Activated CD8-positive, alpha-beta memory T cell treated with anti-CD3 and anti-CD28 coated beads, Interleukin-2, amount 50 U/mL, for 48 hours (primary cell): ENCODE measurements around the gene FXN.

Experiments
- DNase-seq: peaks from one replicate; pipeline ENCODE4 v3.0.0-alpha.2; 2020

The FXN gene

DNA sequence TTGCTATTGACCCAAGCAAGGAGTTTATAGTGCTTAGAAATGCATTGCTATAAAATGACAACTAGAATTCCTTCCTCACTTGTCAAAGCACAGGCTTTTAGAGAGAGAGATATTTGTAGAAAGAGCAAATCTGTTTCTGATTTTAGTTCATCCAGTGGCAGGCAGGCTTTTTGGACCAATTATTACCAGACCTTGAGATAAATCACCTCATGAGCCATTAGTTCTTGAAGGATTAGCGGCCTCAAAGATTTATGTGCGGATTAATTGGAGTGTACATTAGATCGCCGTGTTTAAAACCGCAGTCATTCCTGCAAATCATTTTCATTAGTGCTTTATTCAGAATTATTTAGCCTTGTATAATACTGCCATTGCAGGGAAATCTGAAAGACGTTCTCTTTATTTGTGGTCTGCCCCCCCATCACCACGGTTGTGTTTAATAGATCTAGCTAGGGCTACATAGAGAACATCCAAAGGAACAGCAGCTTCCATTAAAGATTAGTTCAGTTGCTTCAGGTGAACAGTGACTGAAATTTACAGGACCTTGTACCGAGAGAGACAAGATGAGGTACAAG, 109.7 kb downstream of the FXN start:
- no peak for DNase-seq

DNA sequence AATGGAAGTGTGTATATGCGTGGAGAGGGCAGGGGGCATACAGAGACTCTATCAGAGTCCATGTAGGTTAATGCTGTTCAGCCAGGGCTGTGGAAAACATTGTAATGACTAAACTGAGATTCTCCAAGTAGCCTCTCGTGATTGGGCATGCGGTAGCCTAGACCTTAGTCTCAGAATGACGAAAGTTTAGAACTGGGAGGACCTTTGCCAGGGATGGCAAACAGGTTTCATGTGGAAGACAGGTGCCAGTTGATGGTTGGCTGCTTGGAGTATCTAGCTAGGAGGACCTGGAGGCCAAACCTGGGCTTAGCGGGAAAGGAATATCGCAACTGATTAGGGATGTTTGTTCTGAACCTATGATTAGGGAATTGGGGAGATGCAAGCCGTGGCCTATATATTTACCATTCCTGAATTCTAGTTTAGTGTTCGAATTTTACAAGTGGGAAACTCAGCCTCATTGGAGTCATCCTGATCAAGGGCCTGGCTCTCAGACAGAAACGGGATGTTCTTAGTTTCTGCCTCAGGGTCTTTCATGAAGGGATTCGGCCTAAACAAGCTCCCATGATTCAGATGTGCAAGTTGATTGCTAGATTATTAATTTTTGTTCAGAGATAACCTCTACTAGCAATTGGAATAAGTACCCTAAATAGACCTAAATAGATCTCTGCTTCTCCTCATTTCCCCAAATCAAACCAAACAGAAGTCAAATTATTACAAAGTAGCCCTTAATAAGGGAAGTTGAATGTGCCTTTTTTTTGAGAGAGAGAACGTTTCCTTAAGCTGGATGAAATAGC, 111.7 kb downstream of the FXN start:
- no peak for DNase-seq

DNA sequence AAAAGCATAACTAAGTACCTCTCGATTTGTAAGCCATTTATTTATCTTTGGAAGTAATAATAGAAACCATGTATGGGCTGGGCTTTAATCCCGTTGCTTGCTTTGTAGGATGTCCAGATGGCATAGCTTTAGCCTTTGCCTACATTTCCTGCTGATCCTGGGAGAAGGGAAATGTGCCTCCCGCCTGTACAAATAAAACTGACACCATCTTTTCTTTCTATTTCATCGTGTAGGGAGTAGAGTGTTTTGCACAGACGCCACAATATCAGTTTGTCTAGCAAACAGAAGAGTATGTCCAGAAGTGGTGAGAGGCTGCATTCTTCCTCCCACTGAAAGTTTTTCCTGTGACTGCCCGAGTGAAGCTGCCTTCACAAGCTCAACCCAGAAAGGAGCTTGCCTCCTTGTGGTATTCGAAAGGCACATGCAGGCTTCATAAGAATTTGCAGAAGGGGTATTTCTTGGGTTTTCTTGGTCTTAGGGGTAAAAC, 113.8 kb downstream of the FXN start:
- no peak for DNase-seq
